Amygdala (tissue), 56 donors: ENCODE results near the gene KRT33A.

Experiments
- DNase-seq, 56 donors: peaks; one replicate each; lab custom pipeline; 2025; lab: John Stamatoyannopoulos, UW

KRT33A gene

GRCh38 chr17:41308251-41308917 lies 42.2 kb downstream of the KRT33A start:
- DNase-seq: peak in 13 of 56 donors; percentile 1 to 49 (median 18)

- DNase-seq: no peak
These were observed 43.0 kb downstream of the KRT33A start for GRCh38 chr17:41307647-41308046.

- no peak for DNase-seq
These were observed 46.5 kb downstream of the KRT33A start for GRCh38 chr17:41304091-41304490.

- DNase-seq: no peak
These were observed 47.6 kb downstream of the KRT33A start for GRCh38 chr17:41302981-41303380.

GRCh38 chr17:41301916-41302901 lies 48.4 kb downstream of the KRT33A start, which contains the start of gene KRTAP29-1:
KRTAP29-1 (minus strand) TSS chr17:41302851; CDS start chr17:41302851, 0 bp downstream.
- peak in 1 of 56 donors; percentile 15 for DNase-seq

GRCh38 chr17:41301204-41301790 lies 49.3 kb downstream of the KRT33A start:
- no peak for DNase-seq

GRCh38 chr17:41298458-41299135 lies 52.0 kb downstream of the KRT33A start:
- DNase-seq: no peak

- DNase-seq: no peak
These were observed 53.8 kb downstream of the KRT33A start for GRCh38 chr17:41296846-41297245.
